Activated naive CD4-positive, alpha-beta T cell treated with anti-CD3 and anti-CD28 coated beads, Interleukin-2, amount 50 U/mL, for 24 hours (primary cell): ENCODE data around the gene FAM111A.

ENCODE experiments used
- H3K27ac Mint-ChIP-seq: one replicate; pipeline ENCODE4 v1.8.0; 2021; ENCODE audit warnings: mild to moderate bottlenecking, mixed read lengths
- H3K27me3 Mint-ChIP-seq: one replicate; pipeline ENCODE4 v1.8.0; 2021; ENCODE audit warnings: mixed read lengths
- H3K36me3 Mint-ChIP-seq: one replicate; pipeline ENCODE4 v1.8.0; 2021; ENCODE audit warnings: mixed read lengths
- H3K4me1 Mint-ChIP-seq: one replicate; pipeline ENCODE4 v1.8.0; 2021; ENCODE audit warnings: mixed read lengths
- H3K4me3 Mint-ChIP-seq: one replicate; pipeline ENCODE4 v1.8.0; 2021; ENCODE audit warnings: mild to moderate bottlenecking, mixed read lengths
- H3K9me3 Mint-ChIP-seq: one replicate; pipeline ENCODE4 v1.8.0; 2021; ENCODE audit warnings: mixed read lengths

FAM111A gene

GRCh38 chr11:59183771-59184170 is 41.1 kb downstream of the FAM111A start:
- Mint-ChIP-seq H3K4me3 (no peak overlapping the region), H3K27ac (no peak overlapping the region), H3K9me3 (no peaks in the 10 kb centered on the region), H3K4me1 (no peaks in the 10 kb centered on the region), H3K36me3 (no peaks in the 10 kb centered on the region), H3K27me3 (no peaks in the 10 kb centered on the region)

GRCh38 chr11:59184691-59185339 is 42.2 kb downstream of the FAM111A start:
- Mint-ChIP-seq H3K4me1 (no peaks in the 10 kb centered on the region), H3K27me3 (no peaks in the 10 kb centered on the region), H3K9me3 (no peaks in the 10 kb centered on the region), H3K27ac (no peak overlapping the region), H3K4me3 (no peak overlapping the region), H3K36me3 (no peaks in the 10 kb centered on the region)

- Mint-ChIP-seq H3K27ac (no peak overlapping the region), H3K4me3 (no peak overlapping the region), H3K4me1 (no peaks in the 10 kb centered on the region), H3K9me3 (no peaks in the 10 kb centered on the region), H3K36me3 (no peaks in the 10 kb centered on the region), H3K27me3 (no peaks in the 10 kb centered on the region)
These were observed 42.8 kb downstream of the FAM111A start for GRCh38 chr11:59185386-59185945.

GRCh38 chr11:59186130-59186594 is 43.5 kb downstream of the FAM111A start:
- H3K9me3 Mint-ChIP-seq = no peaks in the 10 kb centered on the region
- H3K4me3 Mint-ChIP-seq = no peak overlapping the region
- no peaks in the 10 kb centered on the region for H3K27me3 Mint-ChIP-seq
- H3K36me3 Mint-ChIP-seq = no peaks in the 10 kb centered on the region
- H3K27ac Mint-ChIP-seq = no peak overlapping the region
- no peaks in the 10 kb centered on the region for H3K4me1 Mint-ChIP-seq

GRCh38 chr11:59187035-59187434 is 44.4 kb downstream of the FAM111A start:
- Mint-ChIP-seq H3K36me3 (no peaks in the 10 kb centered on the region), H3K9me3 (no peaks in the 10 kb centered on the region), H3K4me1 (no peaks in the 10 kb centered on the region), H3K4me3 (no peak overlapping the region), H3K27ac (no peak overlapping the region), H3K27me3 (no peaks in the 10 kb centered on the region)

- no peaks in the 10 kb centered on the region for H3K36me3 Mint-ChIP-seq
- H3K4me1 Mint-ChIP-seq = no peaks in the 10 kb centered on the region
- no peak overlapping the region for H3K27ac Mint-ChIP-seq
- no peak overlapping the region for H3K4me3 Mint-ChIP-seq
- H3K9me3 Mint-ChIP-seq = no peaks in the 10 kb centered on the region
- no peaks in the 10 kb centered on the region for H3K27me3 Mint-ChIP-seq
These were observed 44.9 kb downstream of the FAM111A start for GRCh38 chr11:59187587-59187986.

- Mint-ChIP-seq H3K4me3 (no peak overlapping the region), H3K27me3 (no peaks in the 10 kb centered on the region), H3K36me3 (no peaks in the 10 kb centered on the region), H3K4me1 (no peaks in the 10 kb centered on the region), H3K9me3 (no peaks in the 10 kb centered on the region), H3K27ac (no peak overlapping the region)
These were observed 46.3 kb downstream of the FAM111A start for GRCh38 chr11:59188954-59189353.

GRCh38 chr11:59189986-59190385 is 47.3 kb downstream of the FAM111A start:
- Mint-ChIP-seq H3K27me3 (no peaks in the 10 kb centered on the region), H3K27ac (no peak overlapping the region), H3K36me3 (no peaks in the 10 kb centered on the region), H3K4me1 (no peaks in the 10 kb centered on the region), H3K9me3 (no peaks in the 10 kb centered on the region), H3K4me3 (no peak overlapping the region)

- Mint-ChIP-seq H3K9me3 (no peaks in the 10 kb centered on the region), H3K36me3 (no peaks in the 10 kb centered on the region), H3K4me1 (no peaks in the 10 kb centered on the region), H3K4me3 (no peak overlapping the region), H3K27me3 (no peaks in the 10 kb centered on the region), H3K27ac (no peak overlapping the region)
These were observed 48.4 kb downstream of the FAM111A start for GRCh38 chr11:59191095-59191494.

GRCh38 chr11:59191890-59192289 is 49.2 kb downstream of the FAM111A start:
- H3K36me3 Mint-ChIP-seq = no peaks in the 10 kb centered on the region
- no peak overlapping the region for H3K4me3 Mint-ChIP-seq

GRCh38 chr11:59192446-59193020 is 49.9 kb downstream of the FAM111A start:
- H3K36me3 Mint-ChIP-seq = no peaks in the 10 kb centered on the region
- H3K27ac Mint-ChIP-seq = no peak overlapping the region
- no peaks in the 10 kb centered on the region for H3K4me1 Mint-ChIP-seq
- no peak overlapping the region for H3K4me3 Mint-ChIP-seq
- peaks cover 3% of the 10 kb centered on the region for H3K27me3 Mint-ChIP-seq
- H3K9me3 Mint-ChIP-seq = no peaks in the 10 kb centered on the region

More at GRCh38 chr11:59191890-59192289, 49.2 kb downstream of the FAM111A start:
- Mint-ChIP-seq H3K27ac (no peak overlapping the region), H3K4me1 (no peaks in the 10 kb centered on the region), H3K27me3 (no peaks in the 10 kb centered on the region), H3K9me3 (no peaks in the 10 kb centered on the region)

- peaks cover 3% of the 10 kb centered on the region for H3K27me3 Mint-ChIP-seq
These were observed 51.0 kb downstream of the FAM111A start for GRCh38 chr11:59193587-59194130.

GRCh38 chr11:59195586-59195985 is 52.9 kb downstream of the FAM111A start:
- H3K4me3 Mint-ChIP-seq = no peak overlapping the region

More at GRCh38 chr11:59193587-59194130, 51.0 kb downstream of the FAM111A start:
- Mint-ChIP-seq H3K9me3 (no peaks in the 10 kb centered on the region), H3K36me3 (no peaks in the 10 kb centered on the region), H3K27ac (no peak overlapping the region), H3K4me1 (no peaks in the 10 kb centered on the region), H3K4me3 (no peak overlapping the region)

GRCh38 chr11:59196777-59197176 is 54.1 kb downstream of the FAM111A start:
- Mint-ChIP-seq H3K9me3 (no peaks in the 10 kb centered on the region), H3K27me3 (peaks cover 3% of the 10 kb centered on the region), H3K4me3 (no peak overlapping the region), H3K4me1 (peaks cover 18% of the 10 kb centered on the region), H3K27ac (no peak overlapping the region), H3K36me3 (peaks cover 2% of the 10 kb centered on the region)

More at GRCh38 chr11:59195586-59195985, 52.9 kb downstream of the FAM111A start:
- H3K27me3 Mint-ChIP-seq = peaks cover 3% of the 10 kb centered on the region
- H3K4me1 Mint-ChIP-seq = peaks cover 15% of the 10 kb centered on the region
- no peaks in the 10 kb centered on the region for H3K36me3 Mint-ChIP-seq
- no peak overlapping the region for H3K27ac Mint-ChIP-seq
- H3K9me3 Mint-ChIP-seq = no peaks in the 10 kb centered on the region

GRCh38 chr11:59197991-59198390 is 55.3 kb downstream of the FAM111A start:
- no peaks in the 10 kb centered on the region for H3K9me3 Mint-ChIP-seq
- peaks cover 2% of the 10 kb centered on the region for H3K36me3 Mint-ChIP-seq
- H3K4me1 Mint-ChIP-seq = peaks cover 18% of the 10 kb centered on the region
- H3K4me3 Mint-ChIP-seq = no peak overlapping the region
- peaks cover 3% of the 10 kb centered on the region for H3K27me3 Mint-ChIP-seq
- H3K27ac Mint-ChIP-seq = no peak overlapping the region

GRCh38 chr11:59198726-59199125 is 56.1 kb downstream of the FAM111A start:
- peaks cover 2% of the 10 kb centered on the region for H3K36me3 Mint-ChIP-seq
- H3K9me3 Mint-ChIP-seq = no peaks in the 10 kb centered on the region
- H3K4me1 Mint-ChIP-seq = peaks cover 18% of the 10 kb centered on the region
- H3K27me3 Mint-ChIP-seq = peaks cover 3% of the 10 kb centered on the region
- H3K4me3 Mint-ChIP-seq = no peak overlapping the region
- no peak overlapping the region for H3K27ac Mint-ChIP-seq
